IPS-15b (cell line): ENCODE measurements around the gene CHKA.

Source experiments
- H3K27me3 ChIP-seq: one replicate; pipeline ENCODE4 v1.6.1; 2013; ENCODE audit warnings: low read length; ENCODE audit not compliant: control insufficient read depth, insufficient read depth
- H3K36me3 ChIP-seq: one replicate; pipeline ENCODE4 v1.6.1; 2013; ENCODE audit warnings: low read length; ENCODE audit not compliant: control insufficient read depth, insufficient read depth
- H3K4me1 ChIP-seq: one replicate; pipeline ENCODE4 v1.6.1; 2013; ENCODE audit warnings: mild to moderate bottlenecking, low read length; ENCODE audit not compliant: control insufficient read depth, insufficient read depth
- H3K4me3 ChIP-seq: one replicate; pipeline ENCODE4 v1.5.1; 2013; ENCODE audit warnings: low read depth, low read length
- H3K9ac ChIP-seq: one replicate; pipeline ENCODE4 v1.6.1; 2013; ENCODE audit warnings: low read depth, mild to moderate bottlenecking, low read length
- H3K9me3 ChIP-seq: one replicate; pipeline ENCODE4 v1.6.1; 2013; ENCODE audit warnings: mild to moderate bottlenecking, low read length; ENCODE audit not compliant: control insufficient read depth, insufficient read depth

The CHKA gene

GRCh38 chr11:68153742-68154141 is 32.6 kb upstream of the CHKA start:
- H3K36me3 ChIP-seq, result no peaks in the 10 kb centered on the region
- no peaks in the 10 kb centered on the region for H3K9me3 ChIP-seq
- no peak overlapping the region for H3K9ac ChIP-seq
- no peak overlapping the region for H3K4me3 ChIP-seq
- no peaks in the 10 kb centered on the region for H3K27me3 ChIP-seq
- no peaks in the 10 kb centered on the region for H3K4me1 ChIP-seq

- H3K4me1 ChIP-seq, result no peaks in the 10 kb centered on the region
- H3K36me3 ChIP-seq, result no peaks in the 10 kb centered on the region
- H3K27me3 ChIP-seq, result no peaks in the 10 kb centered on the region
- H3K9me3 ChIP-seq, result no peaks in the 10 kb centered on the region
- no peak overlapping the region for H3K9ac ChIP-seq
- H3K4me3 ChIP-seq, result no peak overlapping the region
Measured at GRCh38 chr11:68150037-68150436, 28.8 kb upstream of the CHKA start.

- H3K9me3 ChIP-seq, result no peaks in the 10 kb centered on the region
- no peak overlapping the region for H3K4me3 ChIP-seq
- no peaks in the 10 kb centered on the region for H3K36me3 ChIP-seq
- no peaks in the 10 kb centered on the region for H3K4me1 ChIP-seq
- no peaks in the 10 kb centered on the region for H3K27me3 ChIP-seq
- no peak overlapping the region for H3K9ac ChIP-seq
Measured at GRCh38 chr11:68149417-68149816, 28.2 kb upstream of the CHKA start.

DNA sequence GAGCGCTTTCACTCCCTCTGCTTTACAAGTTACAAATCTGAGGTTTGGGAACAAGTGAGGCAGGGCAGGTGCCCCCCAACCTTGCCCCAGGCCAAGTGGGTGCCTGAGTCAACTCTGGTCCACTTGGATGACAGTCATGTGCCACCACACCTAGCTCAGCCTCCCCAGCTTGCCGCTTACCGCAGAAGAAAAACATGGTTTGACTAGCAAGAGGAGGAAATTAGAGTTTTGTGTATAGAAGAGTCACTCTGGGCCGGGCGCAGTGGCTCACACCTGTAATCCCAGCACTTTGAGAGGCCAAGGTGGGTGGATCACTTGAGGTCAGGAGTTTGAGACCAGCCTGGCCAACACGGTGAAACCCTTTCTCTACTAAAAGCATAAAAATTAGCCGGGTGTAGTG is 27.7 kb upstream of the CHKA start:
- no peaks in the 10 kb centered on the region for H3K36me3 ChIP-seq
- H3K9me3 ChIP-seq, result no peaks in the 10 kb centered on the region
- no peaks in the 10 kb centered on the region for H3K4me1 ChIP-seq
- no peaks in the 10 kb centered on the region for H3K27me3 ChIP-seq
- H3K4me3 ChIP-seq, result no peak overlapping the region
- H3K9ac ChIP-seq, result no peak overlapping the region

DNA sequence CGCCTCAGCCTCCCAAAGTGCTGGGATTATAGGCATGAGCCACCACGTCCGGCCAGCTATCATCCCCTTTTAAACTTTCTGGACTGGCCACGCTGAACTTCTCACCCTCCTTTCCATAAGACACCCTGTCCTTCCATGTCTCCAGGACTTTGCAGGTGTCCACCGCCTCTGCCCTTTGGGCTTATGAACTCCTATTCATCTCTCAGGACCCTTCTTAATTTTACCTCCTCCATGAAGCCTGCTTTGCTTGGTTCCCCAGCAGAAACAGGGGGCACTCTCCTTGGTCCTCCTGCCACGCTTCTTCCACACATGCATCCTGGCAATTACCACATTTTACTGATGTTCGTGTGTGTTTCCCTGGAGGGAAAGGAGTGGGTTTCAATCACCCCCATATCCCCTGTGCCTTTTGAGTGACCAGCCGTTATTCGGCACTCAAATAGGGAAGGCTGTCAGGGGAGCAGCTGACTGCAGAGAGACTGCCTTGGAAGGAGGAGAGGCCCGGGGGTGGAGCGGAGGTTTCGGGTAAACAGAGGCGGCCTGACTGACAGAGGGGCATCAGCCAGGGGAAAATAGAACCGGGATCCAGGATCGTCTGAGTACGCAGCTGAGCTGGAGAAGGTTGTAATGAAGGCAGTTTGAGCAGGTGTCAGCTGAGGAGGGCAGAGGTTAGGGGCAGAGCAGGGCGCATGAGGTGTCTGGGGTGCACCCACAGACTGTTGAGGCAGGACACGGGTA is 27.1 kb upstream of the CHKA start:
- H3K4me1 ChIP-seq, result no peaks in the 10 kb centered on the region
- H3K9me3 ChIP-seq, result no peaks in the 10 kb centered on the region
- no peak overlapping the region for H3K9ac ChIP-seq
- no peaks in the 10 kb centered on the region for H3K36me3 ChIP-seq
- H3K27me3 ChIP-seq, result no peaks in the 10 kb centered on the region
- no peak overlapping the region for H3K4me3 ChIP-seq

DNA sequence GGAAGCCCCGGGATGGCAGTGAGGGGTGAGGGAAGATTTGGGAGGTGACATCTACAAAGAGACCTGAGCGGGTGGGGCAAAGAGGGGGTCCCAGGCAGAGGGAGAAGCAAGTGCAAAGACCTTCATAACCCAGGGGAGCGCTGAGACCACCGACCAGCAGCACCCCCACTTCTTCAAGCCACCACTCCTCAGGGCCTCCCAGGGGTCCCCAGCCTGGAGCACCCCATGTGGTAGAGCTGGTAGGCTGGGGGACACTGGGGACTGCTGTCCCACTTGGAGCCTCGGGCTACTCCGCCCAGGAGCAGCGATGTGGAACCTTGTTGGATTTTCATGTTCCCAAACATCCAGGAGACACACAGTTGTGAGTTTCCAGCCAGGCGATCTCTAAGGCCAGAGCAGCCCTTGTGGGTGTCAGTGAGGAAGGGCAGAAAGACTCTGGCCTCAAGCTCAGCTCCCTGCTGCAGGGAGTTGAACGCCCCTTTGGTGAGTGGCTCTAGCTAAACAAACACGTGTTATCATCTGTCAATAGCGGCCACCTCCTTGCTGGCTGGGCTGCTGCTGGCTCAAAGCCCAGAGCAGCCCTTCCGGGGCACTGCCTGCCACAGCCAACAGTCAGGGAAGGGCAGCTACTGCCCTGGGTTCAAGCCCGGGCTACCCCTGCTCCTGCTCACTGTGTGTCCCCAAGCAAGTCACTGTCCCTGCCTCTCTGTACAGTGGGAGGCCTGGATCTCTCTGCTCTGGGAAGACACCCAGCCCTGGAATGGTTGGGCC is 25.7 kb upstream of the CHKA start:
- Histone ChIP-seq H3K36me3 (no peaks in the 10 kb centered on the region), H3K4me3 (no peak overlapping the region), H3K4me1 (no peaks in the 10 kb centered on the region), H3K9me3 (no peaks in the 10 kb centered on the region), H3K9ac (no peak overlapping the region), H3K27me3 (no peaks in the 10 kb centered on the region)

GRCh38 chr11:68146010-68146540 is 24.9 kb upstream of the CHKA start:
- Histone ChIP-seq H3K4me1 (no peaks in the 10 kb centered on the region), H3K36me3 (no peaks in the 10 kb centered on the region), H3K9me3 (no peaks in the 10 kb centered on the region), H3K9ac (no peak overlapping the region), H3K4me3 (no peak overlapping the region), H3K27me3 (no peaks in the 10 kb centered on the region)

- no peaks in the 10 kb centered on the region for H3K4me1 ChIP-seq
Measured at GRCh38 chr11:68145120-68145866, 24.1 kb upstream of the CHKA start.

GRCh38 chr11:68143310-68143689 is 22.1 kb upstream of the CHKA start:
- Histone ChIP-seq H3K4me1 (no peaks in the 10 kb centered on the region), H3K36me3 (no peaks in the 10 kb centered on the region), H3K4me3 (no peak overlapping the region), H3K27me3 (no peaks in the 10 kb centered on the region), H3K9ac (no peak overlapping the region), H3K9me3 (no peaks in the 10 kb centered on the region)

More at GRCh38 chr11:68145120-68145866, 24.1 kb upstream of the CHKA start:
- Histone ChIP-seq H3K9me3 (no peaks in the 10 kb centered on the region), H3K9ac (no peak overlapping the region), H3K27me3 (no peaks in the 10 kb centered on the region), H3K36me3 (no peaks in the 10 kb centered on the region), H3K4me3 (no peak overlapping the region)

DNA sequence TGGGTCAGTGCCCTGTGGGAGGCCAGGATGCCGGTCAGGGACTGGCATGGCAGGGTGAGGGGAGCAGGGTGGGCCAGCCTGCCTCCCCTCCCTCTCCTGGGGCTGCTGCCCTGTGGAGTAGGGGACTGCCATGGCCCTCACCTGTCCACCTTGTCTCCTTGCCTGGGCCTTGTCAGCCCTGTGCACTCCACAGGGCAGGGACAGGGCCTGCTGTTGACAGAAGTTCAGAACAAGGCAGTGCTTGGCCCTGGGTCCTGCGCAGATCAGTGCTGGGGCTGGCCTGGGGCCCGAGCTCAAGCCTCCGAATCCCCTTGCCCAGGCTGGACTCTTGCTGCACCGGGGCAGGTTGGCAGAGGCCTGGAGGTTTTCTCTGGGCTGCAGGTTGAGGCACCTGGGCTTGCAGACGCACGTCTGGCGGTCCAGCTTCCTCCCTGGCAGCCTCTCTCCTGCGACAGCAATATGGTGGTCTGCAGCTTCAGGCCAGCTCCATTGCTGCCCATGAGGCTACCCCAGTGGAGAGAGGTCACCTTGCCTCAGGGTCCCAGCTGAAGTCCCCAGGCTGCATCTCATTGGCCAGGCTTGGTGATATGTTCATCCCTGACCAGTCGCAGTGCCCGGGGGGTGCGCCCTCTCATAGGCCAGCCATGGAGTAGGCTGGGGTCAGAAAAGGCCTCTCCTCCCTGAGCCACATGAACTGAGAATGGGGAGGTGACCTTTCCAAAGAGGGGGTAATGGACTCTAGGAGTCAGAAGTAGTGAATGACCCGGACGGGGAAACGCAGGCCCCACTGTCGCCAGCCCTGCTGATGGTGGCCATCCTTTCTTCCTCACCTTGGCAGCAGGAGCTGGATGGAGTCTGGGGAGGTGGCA is 21.5 kb upstream of the CHKA start:
- Histone ChIP-seq H3K4me1 (no peaks in the 10 kb centered on the region), H3K27me3 (no peaks in the 10 kb centered on the region), H3K4me3 (no peak overlapping the region), H3K9ac (no peak overlapping the region), H3K9me3 (no peaks in the 10 kb centered on the region), H3K36me3 (no peaks in the 10 kb centered on the region)

GRCh38 chr11:68142028-68142412 is 20.8 kb upstream of the CHKA start:
- Histone ChIP-seq H3K4me1 (no peaks in the 10 kb centered on the region), H3K4me3 (no peak overlapping the region), H3K36me3 (no peaks in the 10 kb centered on the region), H3K9me3 (no peaks in the 10 kb centered on the region), H3K9ac (no peak overlapping the region), H3K27me3 (no peaks in the 10 kb centered on the region)
